Testis (tissue), 2 donors: Measurements from ENCODE around the gene TEAD3.

ENCODE experiments used
- CTCF ChIP-seq, 3 experiments: fragments of 450-650 bp in 2 of 3; fragments of 200-600 bp in 1 of 3; sonication (generic) in 1 of 3; IDR thresholded peaks; one replicate each; pipeline ENCODE4 v1.5.1; 2016 to 2019; ENCODE audit warnings: antibody characterized with exemption in 3 of 3, mild to moderate bottlenecking in 2 of 3, moderate library complexity in 1 of 3
- POLR2A ChIP-seq: fragments of 450-650 bp; IDR thresholded peaks from one replicate; pipeline ENCODE4 v1.6.1; 2017; ENCODE audit warnings: antibody characterized with exemption, mild to moderate bottlenecking, moderate library complexity

GRCh38 chr6:35477028-35477427 lies 19.9 kb downstream of the TEAD3 start:
- no peak for TF ChIP-seq CTCF (IDR thresholded peaks at IDR 0.05)
- TF ChIP-seq POLR2A = no peak
